COLO668 (cell line): ENCODE results near the gene TRPC4AP.

Experiments used
- DNase-seq: peaks from one replicate; lab custom pipeline; 2025; ENCODE audit not compliant: unreplicated experiment; lab: John Stamatoyannopoulos, UW

Gene TRPC4AP

DNA sequence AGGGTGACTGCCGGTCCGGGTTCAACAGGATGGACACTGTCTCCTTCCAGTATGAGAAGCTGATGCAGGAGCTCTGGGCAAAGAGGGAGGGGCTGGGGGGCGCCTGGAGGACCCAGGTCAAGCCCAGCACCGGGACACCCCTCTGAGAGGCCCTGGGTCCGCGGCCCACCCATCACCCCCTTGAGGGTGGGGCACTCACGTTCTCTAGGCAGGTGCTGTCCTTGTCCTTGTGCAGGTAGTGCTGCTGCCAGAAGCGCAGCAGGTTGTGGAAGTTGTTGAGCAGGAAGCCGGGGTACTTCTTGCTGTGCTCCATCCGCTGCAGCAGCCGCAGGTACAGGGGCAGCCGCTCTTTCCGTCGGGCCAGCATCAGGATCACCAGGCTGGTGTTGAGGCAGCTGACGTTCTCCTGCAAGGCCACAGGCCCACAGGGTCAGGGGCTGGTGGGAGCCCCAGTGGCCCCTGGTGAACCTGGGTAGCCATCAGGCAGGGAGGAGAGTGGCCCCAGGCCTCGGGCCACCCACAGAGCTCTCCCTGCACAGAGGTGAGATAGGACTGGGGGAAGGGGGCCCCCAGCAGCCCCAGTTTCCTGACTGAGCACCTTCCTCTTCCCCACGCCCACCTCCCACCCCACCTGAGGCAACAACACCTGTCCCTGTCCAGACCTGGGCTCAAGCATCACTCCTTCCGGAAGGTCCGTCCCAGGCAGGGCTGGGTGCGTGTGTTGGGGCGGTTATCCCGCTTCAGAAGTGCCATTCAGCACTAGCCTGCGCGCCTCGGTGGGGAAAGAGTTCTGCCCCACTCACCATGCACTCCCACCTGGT lies 89.2 kb downstream of the TRPC4AP start:
- no peak for DNase-seq

DNA sequence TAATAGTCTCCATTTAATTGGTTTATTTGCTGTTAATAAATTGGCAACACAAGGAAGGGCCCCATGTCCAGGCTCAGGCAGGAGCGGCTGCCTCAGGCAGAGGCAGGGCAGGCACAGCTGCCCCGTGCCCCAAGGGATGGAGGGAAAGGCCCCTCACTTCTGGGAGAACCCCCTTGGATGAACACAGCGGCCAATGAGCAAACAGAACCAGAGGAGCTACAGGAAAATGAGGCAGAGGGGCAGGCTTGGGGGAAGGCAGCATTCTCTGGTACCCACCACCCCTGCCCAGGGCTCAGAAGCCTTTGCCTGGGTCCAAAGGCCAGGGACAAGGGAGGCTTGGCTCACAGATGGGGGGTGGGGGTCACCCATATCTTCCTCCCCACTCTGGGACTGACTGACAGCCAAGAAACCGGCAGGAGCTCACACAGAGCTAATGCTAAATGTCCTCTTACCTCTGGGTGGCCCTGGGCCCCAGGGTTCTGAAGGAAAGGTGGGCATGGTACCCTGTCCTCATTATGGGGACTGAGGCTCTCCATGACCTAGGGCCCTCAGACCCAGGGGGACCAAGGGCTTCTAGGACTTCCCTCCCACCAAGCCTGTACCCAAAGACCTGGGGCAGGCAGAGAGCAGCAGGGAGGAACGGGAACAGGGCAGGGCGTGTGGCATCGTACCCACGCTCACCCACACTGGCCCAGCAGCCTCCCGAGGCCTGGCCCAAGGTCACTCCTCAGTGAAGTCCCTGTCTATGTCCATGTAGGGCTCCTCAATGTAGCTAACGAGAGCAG lies 90.0 kb downstream of the TRPC4AP start:
- no peak for DNase-seq

DNA sequence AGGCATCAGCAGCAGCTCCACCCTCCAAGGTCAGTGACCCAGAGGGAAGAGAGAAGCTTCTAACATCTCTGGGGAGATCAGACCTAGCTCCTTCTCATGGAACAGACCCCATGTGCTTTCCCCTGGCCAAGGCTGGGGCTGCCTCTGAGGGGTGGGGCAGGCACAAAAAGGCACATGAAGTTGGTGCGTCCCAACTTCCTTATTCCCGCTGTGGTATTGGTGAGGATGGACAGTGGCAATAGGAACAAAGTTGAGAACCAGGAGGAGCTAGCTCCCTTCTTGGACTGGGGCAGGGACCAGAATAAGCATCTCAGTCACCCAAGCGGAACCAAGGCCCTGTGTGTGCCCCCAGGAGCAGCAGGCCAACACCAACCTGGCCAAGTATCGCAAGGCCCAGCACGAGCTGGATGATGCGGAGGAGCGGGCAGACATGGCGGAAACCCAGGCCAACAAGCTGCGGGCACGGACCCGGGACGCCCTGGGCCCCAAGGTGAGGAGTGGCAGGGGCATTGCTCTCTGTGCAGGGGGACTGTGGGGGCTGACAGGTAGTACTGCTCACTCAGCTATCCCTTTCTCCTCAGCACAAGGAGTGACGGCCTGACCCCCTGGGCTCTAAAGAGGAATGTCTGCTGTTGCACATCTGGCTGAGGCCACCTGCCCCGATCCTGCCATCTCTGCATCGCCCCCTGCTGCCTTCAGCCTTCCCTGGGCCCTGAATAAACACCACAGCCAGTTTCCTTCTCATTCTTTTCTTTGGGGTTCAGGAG lies 90.8 kb downstream of the TRPC4AP start:
- peak; percentile 18 for DNase-seq

DNA sequence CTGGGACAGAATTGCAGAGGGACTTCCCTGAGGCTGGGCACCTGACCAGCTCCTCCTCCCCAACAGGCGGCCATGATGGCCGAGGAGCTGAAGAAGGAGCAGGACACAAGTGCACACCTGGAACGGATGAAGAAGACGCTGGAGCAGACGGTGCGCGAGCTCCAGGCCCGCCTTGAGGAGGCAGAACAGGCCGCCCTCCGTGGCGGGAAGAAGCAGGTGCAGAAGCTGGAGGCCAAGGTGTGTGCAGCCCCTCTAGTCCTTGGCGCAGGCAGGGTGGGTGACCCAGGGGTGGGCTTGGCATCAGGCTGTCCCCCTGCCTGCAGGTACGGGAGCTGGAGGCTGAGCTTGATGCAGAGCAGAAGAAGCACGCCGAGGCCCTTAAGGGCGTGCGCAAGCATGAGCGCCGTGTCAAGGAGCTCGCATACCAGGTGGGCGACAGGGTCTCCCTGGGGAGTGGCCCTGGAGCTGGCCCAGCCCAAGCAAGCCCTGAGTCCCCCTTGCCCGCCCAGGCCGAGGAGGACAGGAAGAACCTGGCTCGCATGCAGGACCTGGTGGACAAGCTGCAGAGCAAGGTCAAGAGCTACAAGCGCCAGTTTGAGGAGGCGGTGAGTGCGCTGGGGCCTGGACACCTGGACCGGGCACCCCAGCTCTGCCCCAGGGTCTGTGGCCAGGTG lies 91.5 kb downstream of the TRPC4AP start:
- no peak for DNase-seq

DNA sequence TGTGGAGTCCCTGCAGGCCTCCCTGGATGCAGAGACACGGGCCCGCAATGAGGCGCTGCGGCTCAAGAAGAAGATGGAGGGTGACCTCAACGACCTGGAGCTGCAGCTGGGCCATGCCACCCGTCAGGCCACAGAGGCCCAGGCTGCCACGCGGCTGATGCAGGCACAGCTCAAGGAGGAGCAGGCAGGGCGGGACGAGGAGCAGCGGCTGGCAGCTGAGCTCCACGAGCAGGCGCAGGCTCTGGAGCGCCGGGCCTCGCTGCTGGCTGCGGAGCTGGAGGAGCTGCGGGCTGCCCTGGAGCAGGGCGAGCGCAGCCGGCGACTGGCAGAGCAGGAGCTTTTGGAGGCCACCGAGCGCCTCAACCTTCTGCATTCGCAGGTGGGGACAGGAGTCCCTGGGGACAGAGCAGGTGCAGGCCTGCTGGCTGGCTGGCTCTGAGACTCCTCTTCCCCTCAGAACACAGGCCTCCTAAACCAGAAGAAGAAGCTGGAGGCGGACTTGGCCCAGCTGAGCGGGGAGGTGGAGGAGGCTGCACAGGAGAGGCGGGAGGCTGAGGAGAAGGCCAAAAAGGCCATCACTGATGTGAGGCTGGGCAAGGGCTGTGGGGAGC lies 92.2 kb downstream of the TRPC4AP start:
- no peak for DNase-seq

DNA sequence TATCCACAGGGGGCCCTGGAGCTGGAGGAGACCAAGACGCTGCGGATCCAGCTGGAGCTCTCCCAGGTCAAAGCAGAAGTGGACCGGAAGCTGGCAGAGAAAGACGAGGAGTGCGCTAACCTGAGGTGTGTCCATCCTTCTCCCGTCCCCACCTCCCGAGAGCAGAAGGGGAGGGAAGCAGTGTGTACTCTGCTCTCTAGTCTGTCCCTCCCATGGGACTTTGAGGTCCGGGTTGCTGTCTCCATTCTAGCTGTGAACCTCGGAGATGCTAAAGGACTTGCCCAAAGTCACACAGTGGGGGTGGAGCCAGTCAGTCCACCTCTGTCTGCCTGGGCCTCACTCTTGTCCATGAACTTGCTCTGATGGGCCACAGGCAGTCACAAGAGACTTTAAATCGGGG lies 92.8 kb downstream of the TRPC4AP start:
- DNase-seq = no peak

DNA sequence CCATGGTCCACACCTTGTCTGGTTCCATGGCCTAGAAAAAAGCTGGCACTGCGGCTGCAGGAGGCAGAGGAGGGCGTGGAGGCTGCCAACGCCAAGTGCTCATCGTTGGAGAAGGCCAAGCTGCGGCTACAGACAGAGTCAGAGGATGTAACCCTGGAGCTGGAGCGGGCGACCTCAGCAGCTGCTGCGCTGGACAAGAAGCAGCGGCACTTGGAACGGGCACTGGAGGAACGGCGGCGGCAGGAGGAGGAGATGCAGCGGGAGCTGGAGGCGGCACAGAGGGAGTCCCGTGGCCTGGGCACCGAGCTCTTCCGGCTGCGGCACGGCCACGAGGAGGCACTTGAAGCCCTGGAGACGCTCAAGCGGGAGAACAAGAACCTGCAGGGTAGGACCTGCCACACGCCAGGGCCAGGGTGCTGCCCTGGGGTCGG lies 93.6 kb downstream of the TRPC4AP start:
- no peak for DNase-seq

DNA sequence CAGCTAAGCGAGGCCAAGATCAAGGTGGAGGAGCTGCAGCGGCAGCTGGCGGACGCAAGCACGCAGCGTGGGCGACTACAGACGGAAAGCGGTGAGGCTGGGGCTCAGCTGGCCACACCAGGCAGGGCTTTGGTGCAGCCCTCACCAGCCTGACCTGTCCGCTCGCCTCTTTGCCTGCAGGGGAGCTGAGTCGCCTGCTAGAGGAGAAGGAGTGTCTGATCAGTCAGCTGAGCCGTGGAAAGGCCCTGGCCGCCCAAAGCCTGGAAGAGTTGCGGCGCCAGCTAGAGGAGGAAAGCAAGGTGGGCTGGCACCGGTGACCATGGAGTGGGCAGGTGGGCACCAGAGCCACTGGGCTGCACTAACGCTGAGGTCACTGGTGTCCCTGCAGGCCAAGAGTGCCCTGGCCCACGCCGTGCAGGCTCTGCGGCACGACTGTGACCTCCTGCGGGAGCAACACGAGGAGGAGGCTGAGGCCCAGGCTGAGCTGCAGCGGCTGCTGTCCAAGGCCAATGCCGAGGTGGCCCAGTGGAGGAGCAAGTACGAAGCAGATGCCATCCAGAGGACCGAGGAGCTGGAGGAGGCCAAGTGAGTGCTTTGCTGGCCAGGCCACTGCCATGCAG lies 94.2 kb downstream of the TRPC4AP start:
- DNase-seq = no peak

DNA sequence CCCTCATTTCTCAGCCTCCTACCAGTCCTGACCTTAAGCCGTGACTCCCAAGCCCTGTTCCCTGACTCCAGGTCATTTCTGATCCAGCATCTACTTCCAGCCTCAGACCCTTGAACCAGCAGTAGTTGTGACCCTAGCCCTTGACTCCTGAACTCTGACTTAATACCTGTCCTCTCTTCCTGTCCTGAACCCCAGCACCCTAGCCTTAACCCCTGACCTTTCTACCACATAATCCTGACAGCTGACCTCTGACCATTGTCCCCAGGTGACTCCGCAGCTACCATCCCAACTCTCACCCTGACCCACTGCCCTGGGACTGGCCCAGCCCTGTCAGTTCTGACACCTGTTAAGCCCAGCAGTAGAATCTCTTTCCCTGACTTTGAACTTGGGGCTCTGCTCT lies 94.8 kb downstream of the TRPC4AP start:
- no peak for DNase-seq

DNA sequence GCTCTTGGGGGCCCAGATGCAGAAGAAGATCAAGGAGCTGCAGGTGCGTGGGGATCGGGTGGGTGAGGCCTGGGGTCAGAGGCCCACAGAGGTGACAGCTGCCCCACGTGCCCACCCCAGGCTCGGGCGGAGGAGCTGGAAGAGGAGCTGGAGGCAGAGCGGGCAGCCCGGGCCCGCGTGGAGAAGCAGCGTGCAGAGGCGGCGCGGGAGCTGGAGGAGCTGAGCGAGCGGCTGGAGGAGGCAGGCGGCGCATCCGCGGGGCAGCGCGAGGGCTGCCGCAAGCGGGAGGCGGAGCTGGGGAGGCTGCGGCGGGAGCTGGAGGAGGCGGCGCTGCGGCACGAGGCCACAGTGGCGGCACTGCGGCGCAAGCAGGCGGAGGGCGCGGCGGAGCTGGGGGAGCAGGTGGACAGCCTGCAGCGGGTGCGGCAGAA lies 95.5 kb downstream of the TRPC4AP start:
- no peak for DNase-seq

DNA sequence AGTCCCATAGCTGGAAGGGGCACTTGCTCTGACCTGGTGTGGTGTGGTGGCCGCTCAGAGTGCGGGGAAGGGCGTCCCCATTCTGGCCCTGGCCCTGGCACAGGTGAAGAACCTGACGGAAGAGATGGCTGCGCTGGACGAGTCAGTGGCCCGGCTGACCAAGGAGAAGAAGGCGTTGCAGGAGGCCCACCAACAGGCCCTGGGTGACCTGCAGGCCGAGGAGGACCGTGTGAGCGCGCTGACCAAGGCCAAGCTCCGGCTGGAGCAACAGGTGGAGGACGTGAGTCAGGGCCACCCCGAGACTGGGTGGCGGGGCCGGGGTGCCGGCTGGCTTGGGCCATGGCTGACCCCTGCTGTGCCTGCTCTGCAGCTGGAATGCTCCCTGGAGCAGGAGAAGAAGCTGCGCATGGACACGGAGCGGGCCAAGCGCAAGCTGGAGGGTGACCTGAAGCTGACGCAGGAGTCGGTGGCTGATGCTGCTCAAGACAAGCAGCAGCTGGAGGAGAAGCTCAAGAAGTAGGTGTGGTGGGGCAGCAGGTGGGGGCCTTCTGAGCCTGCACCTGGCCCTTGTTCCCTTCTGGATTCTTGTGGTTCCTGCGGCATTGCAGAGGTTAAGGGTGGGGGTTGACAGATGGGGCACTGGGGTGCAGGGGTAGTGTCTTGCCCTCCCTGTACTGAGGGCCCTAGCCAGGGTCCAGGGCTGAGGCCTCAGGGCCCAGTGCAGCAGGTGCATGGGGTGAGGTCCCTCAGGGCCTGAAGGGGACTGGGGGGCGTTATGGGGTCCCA lies 96.2 kb downstream of the TRPC4AP start:
- DNase-seq = no peak

DNA sequence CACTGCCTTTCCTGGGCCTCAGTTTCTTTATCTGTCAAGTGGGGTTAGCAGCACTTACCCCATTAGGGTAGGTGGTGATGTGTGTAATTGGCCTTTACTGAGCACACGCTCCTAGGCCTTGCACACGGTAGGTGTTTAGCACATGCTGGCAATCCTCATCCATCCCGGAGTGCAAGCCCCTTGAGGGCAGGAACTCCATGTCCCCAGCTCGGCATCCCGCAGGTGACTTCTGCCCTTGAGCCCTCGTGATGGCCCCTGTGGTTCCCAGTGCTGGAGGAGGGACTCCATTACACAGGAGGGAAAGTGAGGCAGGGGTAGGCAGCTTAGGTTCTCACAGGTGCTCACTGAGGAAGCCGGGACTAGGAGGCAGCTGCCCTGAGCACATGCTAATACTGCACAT lies 96.9 kb downstream of the TRPC4AP start:
- no peak for DNase-seq

DNA sequence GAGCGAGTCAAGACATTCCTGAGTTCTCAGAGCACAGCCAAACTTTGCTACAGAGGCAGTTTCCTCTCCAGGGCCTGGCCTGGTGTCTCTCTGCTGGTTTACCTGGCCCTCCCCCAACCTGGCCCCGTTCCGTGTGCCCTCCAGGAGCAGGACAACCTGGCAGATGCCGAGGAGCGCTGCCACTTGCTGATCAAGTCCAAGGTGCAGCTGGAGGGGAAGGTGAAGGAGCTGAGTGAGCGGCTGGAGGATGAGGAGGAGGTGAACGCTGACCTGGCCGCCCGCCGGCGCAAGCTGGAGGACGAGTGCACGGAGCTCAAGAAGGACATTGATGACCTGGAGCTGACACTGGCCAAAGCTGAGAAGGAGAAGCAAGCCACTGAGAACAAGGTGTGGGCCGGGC lies 97.4 kb downstream of the TRPC4AP start:
- DNase-seq = no peak

DNA sequence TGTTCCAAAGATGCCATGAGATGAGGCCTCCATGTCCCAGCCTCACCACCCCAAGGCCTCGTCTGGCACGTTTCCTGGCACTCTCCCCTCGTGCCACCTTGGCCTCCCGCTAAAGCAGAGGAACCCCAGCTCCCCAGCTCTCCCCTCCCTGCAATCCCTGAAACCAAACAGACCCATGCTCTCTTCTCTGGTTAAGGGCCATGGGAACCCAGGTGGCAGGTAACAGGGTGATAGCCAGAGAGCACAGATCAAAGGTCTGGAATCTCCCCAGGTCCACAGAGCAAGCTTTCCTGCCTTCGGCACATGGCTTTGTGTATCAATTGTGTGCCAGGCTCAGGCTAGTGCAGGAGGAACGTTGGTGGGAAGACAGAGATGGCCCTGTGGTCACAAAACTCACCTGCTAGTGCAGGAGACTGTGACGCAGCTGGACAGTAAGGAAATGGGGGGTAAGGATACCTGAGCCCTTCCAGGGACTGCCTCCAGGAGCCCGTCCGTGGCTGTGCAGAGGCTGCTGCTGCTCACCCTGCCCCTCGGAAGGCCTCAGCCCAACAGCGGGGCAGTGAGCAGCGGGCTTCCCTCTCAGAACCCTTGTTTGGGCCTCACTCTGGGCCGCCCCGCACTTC lies 98.0 kb downstream of the TRPC4AP start:
- DNase-seq = no peak

DNA sequence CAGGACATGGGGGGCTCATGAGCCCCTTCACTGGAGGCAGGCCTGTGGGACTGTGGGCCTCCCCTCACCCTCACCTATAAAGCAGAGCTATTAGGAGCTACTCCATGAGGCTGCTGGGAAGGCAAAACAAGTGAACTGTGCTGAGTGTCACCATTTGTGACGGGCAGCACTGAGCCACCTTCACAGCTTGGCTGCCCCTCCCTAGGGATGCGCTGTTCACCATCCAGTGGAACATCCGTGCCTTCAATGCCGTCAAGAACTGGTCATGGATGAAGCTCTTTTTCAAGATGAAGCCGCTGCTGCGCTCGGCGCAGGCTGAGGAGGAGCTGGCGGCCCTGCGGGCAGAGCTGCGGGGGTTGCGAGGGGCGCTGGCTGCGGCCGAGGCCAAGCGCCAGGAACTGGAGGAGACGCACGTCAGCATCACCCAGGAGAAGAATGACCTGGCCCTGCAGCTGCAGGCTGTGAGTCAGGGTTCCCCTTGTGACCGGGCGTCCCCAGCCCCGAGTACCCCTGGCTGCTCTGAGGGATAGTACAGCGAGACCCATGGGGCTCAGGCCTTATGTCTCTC lies 98.6 kb downstream of the TRPC4AP start:
- no peak for DNase-seq

DNA sequence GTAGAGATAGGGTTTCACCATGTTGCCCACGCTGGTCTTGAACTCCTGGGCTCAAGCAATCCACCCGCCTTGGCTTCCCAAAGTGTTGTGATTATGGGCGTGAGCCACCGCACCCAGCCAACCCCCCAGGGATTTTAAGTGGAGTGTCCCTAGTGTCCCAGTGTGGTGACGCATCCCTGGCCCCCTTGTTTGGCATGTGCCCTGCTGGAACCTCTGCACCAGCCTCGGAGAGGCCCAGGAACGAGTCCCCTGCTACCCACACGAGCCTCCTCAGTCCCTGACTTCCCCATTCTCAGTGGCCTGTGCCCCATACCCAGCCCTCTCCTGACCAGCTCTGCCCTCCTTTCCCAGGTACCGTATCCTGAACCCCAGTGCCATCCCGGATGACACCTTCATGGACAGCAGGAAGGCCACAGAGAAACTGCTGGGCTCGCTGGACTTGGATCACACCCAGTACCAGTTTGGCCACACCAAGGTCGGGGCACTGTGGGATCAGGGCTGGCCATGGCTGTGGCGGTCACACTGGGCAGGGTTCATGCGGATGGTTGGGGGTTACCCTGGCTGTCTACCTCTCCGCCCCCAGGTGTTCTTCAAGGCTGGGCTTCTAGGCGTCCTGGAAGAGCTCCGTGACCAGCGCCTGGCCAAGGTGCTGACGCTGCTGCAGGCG lies 99.7 kb downstream of the TRPC4AP start:
- DNase-seq = no peak

DNA sequence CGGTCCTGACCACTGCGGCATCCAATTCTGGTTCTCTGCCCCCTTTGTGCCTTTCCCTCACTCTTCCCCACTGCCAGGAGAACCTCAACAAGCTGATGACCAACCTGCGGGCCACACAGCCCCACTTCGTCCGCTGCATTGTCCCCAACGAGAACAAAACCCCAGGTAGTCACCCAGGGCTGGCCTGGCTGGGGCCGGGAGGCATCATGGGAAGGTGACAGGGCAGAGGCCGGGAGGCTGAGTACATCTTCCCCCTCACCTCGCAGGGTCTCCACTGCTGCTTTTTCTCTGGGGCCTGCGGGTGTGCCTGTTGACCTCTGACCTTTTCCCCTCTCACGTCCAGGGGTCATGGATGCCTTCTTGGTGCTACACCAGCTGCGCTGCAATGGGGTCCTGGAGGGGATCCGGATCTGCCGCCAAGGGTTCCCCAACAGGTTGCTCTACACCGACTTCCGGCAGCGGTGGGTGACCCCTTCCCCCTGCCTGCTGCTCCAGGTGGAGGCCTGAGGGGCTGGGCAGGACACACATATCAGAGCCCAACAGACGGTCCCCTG lies 101.9 kb downstream of the TRPC4AP start:
- DNase-seq = no peak

DNA sequence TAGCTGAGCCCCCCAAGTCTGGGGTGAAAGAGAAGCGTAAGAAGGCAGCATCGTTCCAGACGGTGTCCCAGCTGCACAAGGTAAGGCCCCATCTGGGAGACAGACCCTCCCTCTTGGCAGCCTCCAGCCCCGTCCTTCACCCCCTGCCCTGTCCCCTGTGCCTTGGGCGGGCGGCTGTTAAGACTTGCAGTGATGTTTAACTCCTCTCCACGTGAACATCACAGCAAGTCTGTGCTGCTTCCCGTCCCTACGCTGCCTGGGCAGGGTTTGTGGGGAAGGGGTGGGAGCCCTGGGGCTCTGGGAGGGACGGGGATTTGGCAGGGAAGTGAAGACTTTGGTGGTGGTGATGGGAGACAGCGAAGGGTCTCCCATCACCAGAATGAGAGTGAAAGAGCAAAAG lies 102.4 kb downstream of the TRPC4AP start:
- DNase-seq = no peak
